ENCODE measurements around the gene FBXL16. TPM values are rescaled to one million over a fixed set of nuclear protein-coding genes. Genes with fewer than 3 reads are reported as not detected.
A peak's percentile ranks its signal among the peaks of the same experiment; 100 is the strongest.
"Not testable (repeated sequence)": the region's sequence is repeated elsewhere in the genome, so short reads cannot be mapped to it uniquely, and the experiment has no call there.

The FBXL16 gene, protein sequence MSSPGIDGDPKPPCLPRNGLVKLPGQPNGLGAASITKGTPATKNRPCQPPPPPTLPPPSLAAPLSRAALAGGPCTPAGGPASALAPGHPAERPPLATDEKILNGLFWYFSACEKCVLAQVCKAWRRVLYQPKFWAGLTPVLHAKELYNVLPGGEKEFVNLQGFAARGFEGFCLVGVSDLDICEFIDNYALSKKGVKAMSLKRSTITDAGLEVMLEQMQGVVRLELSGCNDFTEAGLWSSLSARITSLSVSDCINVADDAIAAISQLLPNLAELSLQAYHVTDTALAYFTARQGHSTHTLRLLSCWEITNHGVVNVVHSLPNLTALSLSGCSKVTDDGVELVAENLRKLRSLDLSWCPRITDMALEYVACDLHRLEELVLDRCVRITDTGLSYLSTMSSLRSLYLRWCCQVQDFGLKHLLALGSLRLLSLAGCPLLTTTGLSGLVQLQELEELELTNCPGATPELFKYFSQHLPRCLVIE
- under 1 TPM in 3 of 4 donors, not detected in 1; 0.48 to 0.75 (median 0.56) TPM for total RNA-seq

- ATAC-seq (ENCODE audit: low FRiP score) = no peak
- no peak for DNase-seq (ENCODE audit: low spot score)
- TF ChIP-seq CTCF (IDR thresholded peaks at IDR 0.05) = no peak
Observed at GRCh38 chr16:705431-706188, at the start of gene FBXL16. Gene FBXL16, minus strand, starts transcription at chr16:705801. Its CDS starts 8,396 bp downstream, at chr16:697405.

DNA sequence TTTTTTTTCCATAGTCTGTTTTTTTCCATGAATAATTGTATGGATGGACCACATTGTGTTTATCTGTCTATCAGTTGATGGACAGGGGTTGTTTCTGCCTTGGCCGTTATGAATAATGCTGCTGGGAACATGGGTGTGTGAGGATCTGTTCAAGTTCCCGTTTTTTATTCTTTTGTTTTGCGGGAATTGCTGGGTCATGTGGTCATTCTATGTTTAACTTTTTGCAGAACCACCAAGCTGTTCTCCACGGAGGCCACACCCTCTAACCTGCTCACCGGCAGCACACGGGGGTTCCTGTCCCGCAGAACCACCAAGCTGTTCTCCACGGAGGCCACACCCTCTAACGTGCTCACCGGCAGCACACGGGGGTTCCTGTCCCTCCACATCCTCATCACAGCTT is 49.1 kb upstream of the FBXL16 start:
- TF ChIP-seq CTCF (IDR thresholded peaks at IDR 0.05) = no peak
- ATAC-seq (ENCODE audit: low FRiP score) (no peak), DNase-seq (ENCODE audit: low spot score) (no peak)

DNA sequence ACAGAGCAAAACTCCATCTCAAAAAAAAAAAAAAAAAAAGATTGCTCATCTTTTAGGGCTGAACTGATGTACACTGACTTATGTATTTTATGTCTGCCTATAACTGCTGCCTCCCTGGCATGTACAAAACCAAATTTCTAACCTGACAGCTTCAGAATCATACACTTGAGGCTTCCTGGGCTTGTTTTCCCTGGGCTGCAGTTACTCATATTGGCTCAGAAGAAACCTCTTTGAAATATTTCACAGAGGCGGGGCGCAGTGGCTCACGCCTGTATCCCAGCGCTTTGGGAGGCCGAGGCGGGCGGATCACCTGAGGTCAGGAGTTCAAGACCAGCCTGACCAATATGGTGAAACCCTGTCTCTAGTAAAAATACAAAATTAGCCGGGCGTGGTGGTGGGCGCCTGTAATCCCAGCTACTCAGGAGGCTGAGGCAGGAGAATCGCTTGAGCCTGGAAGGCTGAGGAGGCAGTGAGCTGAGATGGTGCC is 48.6 kb upstream of the FBXL16 start:
- peak; percentile 48 for ATAC-seq (ENCODE audit: low FRiP score)
- DNase-seq (ENCODE audit: low spot score) = not testable (repeated sequence)

- TF ChIP-seq CTCF (IDR thresholded peaks at IDR 0.05) = no peak
- no peak for DNase-seq (ENCODE audit: low spot score)
- ATAC-seq (ENCODE audit: low FRiP score) = no peak
Observed at GRCh38 chr16:752007-752312, 46.4 kb upstream of the FBXL16 start.

DNA sequence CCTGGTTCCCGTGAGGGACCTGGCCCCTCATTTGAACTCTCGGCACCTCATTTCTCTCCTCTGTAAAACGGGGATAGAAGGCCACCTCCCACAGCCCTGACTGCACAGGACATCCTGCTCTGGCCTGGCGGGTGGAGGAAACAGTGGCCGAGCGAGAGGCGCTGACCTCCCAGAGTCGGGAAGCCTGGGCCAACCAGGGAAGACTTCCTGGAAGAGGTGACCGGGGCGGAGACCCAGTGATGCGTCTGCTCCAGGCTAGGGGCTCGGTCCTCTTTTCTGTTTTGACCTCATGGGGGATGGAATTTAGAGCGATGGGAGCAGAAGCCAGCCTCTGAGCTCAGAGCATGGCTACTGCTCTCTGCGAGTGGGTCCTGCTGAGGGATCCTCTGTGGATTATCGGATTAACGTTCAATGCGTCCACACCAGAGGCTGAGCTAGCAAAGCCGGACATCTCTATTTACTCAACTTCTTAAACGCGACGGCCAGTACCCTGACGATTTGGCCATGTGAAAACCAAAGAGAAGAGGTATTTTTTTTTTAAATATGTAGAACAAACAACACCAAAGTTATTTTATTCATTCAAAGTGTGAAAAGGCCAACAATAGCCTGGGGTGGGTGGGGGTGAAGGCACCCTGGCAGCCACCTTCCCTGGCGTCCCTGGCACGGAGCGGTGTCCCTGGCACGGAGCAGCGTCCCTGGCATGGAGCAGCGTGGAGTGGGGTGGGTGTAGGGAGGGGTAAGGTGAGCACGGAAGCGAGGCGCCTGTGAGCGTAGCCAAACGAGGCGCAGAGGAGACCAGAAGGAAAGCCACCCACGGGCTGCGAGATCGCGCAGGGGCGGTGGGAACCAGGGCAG is 45.8 kb upstream of the FBXL16 start:
- DNase-seq (ENCODE audit: low spot score) (no peak), ATAC-seq (ENCODE audit: low FRiP score) (no peak)
- no peak for TF ChIP-seq CTCF (IDR thresholded peaks at IDR 0.05)

GRCh38 chr16:750485-750884 is 44.9 kb upstream of the FBXL16 start:
- TF ChIP-seq CTCF (IDR thresholded peaks at IDR 0.05) = no peak
- no peak for DNase-seq (ENCODE audit: low spot score)
- ATAC-seq (ENCODE audit: low FRiP score) = no peak

GRCh38 chr16:749010-749409 is 43.4 kb upstream of the FBXL16 start:
- no peak for TF ChIP-seq CTCF (IDR thresholded peaks at IDR 0.05)
- DNase-seq (ENCODE audit: low spot score) (no peak), ATAC-seq (ENCODE audit: low FRiP score) (peak; percentile 50)
